ENCODE measurements around the gene ANKRD10.

The ANKRD10 gene

GRCh38 chr13:110944968-110945927, 30.4 kb upstream of the ANKRD10 start:
- no peak for DNase-seq

- no peak for DNase-seq
These were observed 29.5 kb upstream of the ANKRD10 start for GRCh38 chr13:110944121-110944967.

GRCh38 chr13:110942248-110942981, 27.5 kb upstream of the ANKRD10 start:
- DNase-seq = no peak

- no peak for DNase-seq
These were observed 24.0 kb upstream of the ANKRD10 start for GRCh38 chr13:110938662-110939421.

- peak; percentile 33 for DNase-seq
These were observed 22.8 kb upstream of the ANKRD10 start for GRCh38 chr13:110937511-110938285.

- DNase-seq = no peak
These were observed 21.6 kb upstream of the ANKRD10 start for GRCh38 chr13:110936519-110936918.

- no peak for DNase-seq
These were observed 17.7 kb upstream of the ANKRD10 start for GRCh38 chr13:110932588-110932987.

GRCh38 chr13:110929104-110929777, 14.4 kb upstream of the ANKRD10 start:
- no peak for DNase-seq

GRCh38 chr13:110925023-110925612, 10.2 kb upstream of the ANKRD10 start:
- DNase-seq = no peak

- no peak for DNase-seq
These were observed 9.7 kb upstream of the ANKRD10 start for GRCh38 chr13:110924639-110924934.

- DNase-seq = no peak
These were observed 9.1 kb upstream of the ANKRD10 start for GRCh38 chr13:110923777-110924638.

GRCh38 chr13:110923086-110923485, 8.2 kb upstream of the ANKRD10 start:
- no peak for DNase-seq

GRCh38 chr13:110922506-110922905, 7.6 kb upstream of the ANKRD10 start:
- DNase-seq = no peak

- no peak for DNase-seq
These were observed 6.8 kb upstream of the ANKRD10 start for GRCh38 chr13:110921695-110922094.

- DNase-seq = no peak
These were observed 6.3 kb upstream of the ANKRD10 start for GRCh38 chr13:110921209-110921608.

- DNase-seq = no peak
These were observed 5.2 kb upstream of the ANKRD10 start for GRCh38 chr13:110920038-110920437.

GRCh38 chr13:110916301-110917142, 1.7 kb upstream of the ANKRD10 start:
- peak; percentile 90 for DNase-seq

- DNase-seq = no peak
These were observed 971 bp upstream of the ANKRD10 start for GRCh38 chr13:110915874-110916206.

All from SIG-M5 (cell line).